ENCODE data around the gene PDE11A.

GRCh38 chr2:177906041-177906718 is 166.4 kb downstream of the PDE11A start:
- TF ChIP-seq, protein P1, sequence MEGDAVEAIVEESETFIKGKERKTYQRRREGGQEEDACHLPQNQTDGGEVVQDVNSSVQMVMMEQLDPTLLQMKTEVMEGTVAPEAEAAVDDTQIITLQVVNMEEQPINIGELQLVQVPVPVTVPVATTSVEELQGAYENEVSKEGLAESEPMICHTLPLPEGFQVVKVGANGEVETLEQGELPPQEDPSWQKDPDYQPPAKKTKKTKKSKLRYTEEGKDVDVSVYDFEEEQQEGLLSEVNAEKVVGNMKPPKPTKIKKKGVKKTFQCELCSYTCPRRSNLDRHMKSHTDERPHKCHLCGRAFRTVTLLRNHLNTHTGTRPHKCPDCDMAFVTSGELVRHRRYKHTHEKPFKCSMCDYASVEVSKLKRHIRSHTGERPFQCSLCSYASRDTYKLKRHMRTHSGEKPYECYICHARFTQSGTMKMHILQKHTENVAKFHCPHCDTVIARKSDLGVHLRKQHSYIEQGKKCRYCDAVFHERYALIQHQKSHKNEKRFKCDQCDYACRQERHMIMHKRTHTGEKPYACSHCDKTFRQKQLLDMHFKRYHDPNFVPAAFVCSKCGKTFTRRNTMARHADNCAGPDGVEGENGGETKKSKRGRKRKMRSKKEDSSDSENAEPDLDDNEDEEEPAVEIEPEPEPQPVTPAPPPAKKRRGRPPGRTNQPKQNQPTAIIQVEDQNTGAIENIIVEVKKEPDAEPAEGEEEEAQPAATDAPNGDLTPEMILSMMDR (IDR thresholded peaks at IDR 0.05) = peak; percentile 35 to 77 (median 41)
- TF ChIP-seq POLR2A (IDR thresholded peaks at IDR 0.05) = no peak
